Activated CD4-positive, alpha-beta memory T cell treated with anti-CD3 and anti-CD28 coated beads, Interleukin-2, amount 10 ng/mL, durations not matched to agents 7 days and 5 days (primary cell): ENCODE data around the gene SEL1L. TPM values are rescaled to one million over a fixed set of nuclear protein-coding genes. Genes with fewer than 3 reads are reported as not detected.

Experiments
- CTCF ChIA-PET: fragments of 350-600 bp; sonication (Branson Sonifier 250); formaldehyde crosslinking; loops from one replicate; lab custom pipeline; 2021; ENCODE audit warnings: antibody characterized with exemption, inconsistent platforms; lab: Charles Lee
- POLR2A ChIA-PET: fragments of 350-600 bp; sonication (Branson Sonifier 250); formaldehyde crosslinking; loops from one replicate; lab custom pipeline; 2021; ENCODE audit warnings: antibody characterized with exemption; lab: Charles Lee
- DNase-seq: peaks from one replicate; pipeline ENCODE4 v3.0.0-alpha.2; 2020
- H3K27ac Mint-ChIP-seq: one replicate; pipeline ENCODE4 v1.8.0; 2021; ENCODE audit warnings: mild to moderate bottlenecking, mixed read lengths
- H3K27me3 Mint-ChIP-seq: one replicate; pipeline ENCODE4 v1.8.0; 2021; ENCODE audit warnings: mixed read lengths
- H3K36me3 Mint-ChIP-seq: one replicate; pipeline ENCODE4 v1.8.0; 2021; ENCODE audit warnings: low read depth, mixed read lengths
- H3K4me1 Mint-ChIP-seq: one replicate; pipeline ENCODE4 v1.8.0; 2021; ENCODE audit warnings: mixed read lengths
- H3K4me3 Mint-ChIP-seq: one replicate; pipeline ENCODE4 v1.8.0; 2021; ENCODE audit warnings: mild to moderate bottlenecking, mixed read lengths
- H3K9me3 Mint-ChIP-seq: one replicate; pipeline ENCODE4 v1.8.0; 2021; ENCODE audit warnings: mixed read lengths
- total RNA-seq, 2 experiments: library from RNA; stranded (reverse); gene quantifications; one replicate each; pipeline ENCODE4 v1.2.3, GENCODE V29; 2021

The SEL1L gene
- total RNA-seq, 2 experiments from 2014 or later = 65.9 to 67.6 TPM

DNA sequence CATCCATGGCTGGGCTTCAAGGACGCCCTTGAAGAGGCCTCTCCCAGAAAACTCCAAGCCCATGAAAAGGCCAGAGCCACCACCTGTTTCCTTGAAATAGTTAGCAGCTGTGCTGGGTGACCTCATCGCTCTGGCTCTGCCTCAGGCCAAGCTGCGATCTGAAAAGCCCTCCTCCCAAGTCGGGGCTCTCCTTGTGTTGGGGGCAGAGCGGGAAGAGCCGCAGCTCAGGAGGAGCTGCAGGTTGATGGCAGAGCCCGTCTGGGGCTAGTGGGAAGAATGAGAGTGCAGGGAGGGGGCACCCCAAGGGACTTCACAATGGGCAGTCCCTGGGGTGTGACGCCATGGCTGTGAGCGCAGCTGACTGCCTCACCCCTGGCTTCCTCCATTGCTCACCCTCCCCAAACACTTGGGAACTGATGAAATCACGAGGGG is 83.5 kb downstream of the SEL1L start:
- peaks cover 17% of the 10 kb centered on the region for H3K27me3 Mint-ChIP-seq
- H3K4me3 Mint-ChIP-seq = no peak overlapping the region
- ChIA-PET POLR2A (no interaction called here), CTCF (interaction anchor here (2.0 to 9.7 kb wide), 2 partner anchors 14 to 181 kb away, joined by 7 to 118 read pairs; no protein-coding TSS in a partner anchor)
- no peak for DNase-seq
- no peaks in the 10 kb centered on the region for H3K36me3 Mint-ChIP-seq
- peaks cover 5% of the 10 kb centered on the region for H3K4me1 Mint-ChIP-seq
- H3K27ac Mint-ChIP-seq = no peak overlapping the region
- no peaks in the 10 kb centered on the region for H3K9me3 Mint-ChIP-seq

DNA sequence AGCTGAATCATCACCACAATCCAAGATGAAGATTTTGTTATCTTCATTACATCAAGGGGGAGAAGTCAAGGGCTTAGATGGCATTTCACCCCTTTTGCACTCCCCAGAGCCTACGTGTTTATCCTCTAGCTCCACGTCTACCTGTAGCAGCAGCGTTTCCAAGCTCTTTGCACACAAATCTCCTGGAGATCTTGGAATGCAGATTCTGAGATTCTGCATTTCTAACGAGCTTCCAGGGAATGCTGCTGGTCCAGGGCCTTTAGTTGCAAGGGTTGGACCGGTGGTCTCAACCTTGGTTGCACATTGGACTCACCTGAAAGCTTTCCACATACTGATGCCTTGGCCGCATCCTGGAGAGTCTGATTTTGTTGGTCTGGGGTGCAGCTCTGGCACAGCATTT is 84.1 kb downstream of the SEL1L start:
- Mint-ChIP-seq H3K27ac (no peak overlapping the region), H3K36me3 (no peaks in the 10 kb centered on the region), H3K9me3 (no peaks in the 10 kb centered on the region), H3K4me1 (peaks cover 5% of the 10 kb centered on the region), H3K27me3 (peaks cover 19% of the 10 kb centered on the region), H3K4me3 (no peak overlapping the region)
- no peak for DNase-seq
- CTCF ChIA-PET = interaction anchor here (2.0 to 9.7 kb wide), 2 partner anchors 15 to 181 kb away, joined by 7 to 118 read pairs; no protein-coding TSS in a partner anchor
- POLR2A ChIA-PET = no interaction called here

DNA sequence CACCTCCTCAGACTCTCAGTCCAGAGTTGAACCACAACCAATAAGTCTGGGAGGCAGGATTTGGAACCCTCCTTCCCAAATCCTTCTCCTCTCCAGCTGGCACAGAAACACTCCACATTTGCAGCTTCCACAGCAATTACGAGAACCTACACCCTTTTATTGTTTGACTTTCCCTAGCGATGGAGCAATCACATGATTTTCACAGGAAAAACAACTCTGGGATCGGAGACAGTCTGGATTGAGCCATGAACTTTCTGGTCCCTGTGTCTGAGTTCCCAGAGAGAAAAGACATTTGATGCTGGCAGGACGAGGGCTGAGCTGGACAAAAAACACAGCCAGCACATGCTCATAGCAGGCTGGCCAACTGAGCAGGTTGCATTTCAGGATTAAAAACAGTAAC is 84.5 kb downstream of the SEL1L start:
- CTCF ChIA-PET = interaction anchor here (2.0 kb wide), 1 partner anchor 15 kb away, joined by 7 read pairs; no protein-coding TSS in a partner anchor
- H3K4me1 Mint-ChIP-seq = peaks cover 5% of the 10 kb centered on the region
- no peak overlapping the region for H3K4me3 Mint-ChIP-seq
- no peaks in the 10 kb centered on the region for H3K9me3 Mint-ChIP-seq
- POLR2A ChIA-PET = no interaction called here
- no peak overlapping the region for H3K27ac Mint-ChIP-seq
- no peaks in the 10 kb centered on the region for H3K36me3 Mint-ChIP-seq
- DNase-seq = no peak
- H3K27me3 Mint-ChIP-seq = peaks cover 22% of the 10 kb centered on the region

DNA sequence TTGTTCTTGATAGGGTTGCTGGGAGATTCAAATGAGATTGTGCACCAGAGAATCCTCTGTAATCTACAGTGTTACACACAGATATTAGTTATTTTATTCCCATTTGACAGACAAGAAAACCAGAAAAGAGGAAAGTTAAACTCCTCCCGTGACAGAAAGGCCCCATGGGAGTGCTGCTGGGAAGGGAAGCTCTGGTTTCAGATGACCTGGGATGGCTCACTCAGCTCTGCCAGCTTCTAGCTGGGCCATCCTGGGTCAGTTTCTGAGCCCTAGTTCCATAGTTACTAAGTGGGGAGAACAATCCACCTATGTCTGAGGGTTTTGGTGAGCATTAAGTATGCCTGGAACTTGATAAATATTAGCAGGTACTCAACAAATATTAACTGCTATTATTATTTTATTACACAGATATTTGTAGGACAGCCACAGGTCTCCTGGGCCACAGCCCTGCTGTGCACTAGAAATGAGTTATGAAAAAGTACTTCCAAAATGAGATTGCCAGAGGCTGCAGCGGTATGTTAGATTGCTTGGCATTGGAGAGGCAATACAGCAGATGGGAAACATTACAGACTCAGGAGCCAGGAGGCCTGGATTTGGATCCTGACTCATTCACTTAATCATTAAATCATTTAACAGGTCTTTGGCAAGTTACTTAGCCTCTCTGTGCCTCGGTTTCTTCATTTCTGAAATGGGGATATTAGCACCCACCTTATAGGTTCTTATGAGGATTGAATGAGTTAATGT is 86.5 kb downstream of the SEL1L start:
- Mint-ChIP-seq H3K27me3 (peaks cover 35% of the 10 kb centered on the region), H3K4me3 (no peak overlapping the region), H3K4me1 (no peaks in the 10 kb centered on the region), H3K36me3 (no peaks in the 10 kb centered on the region), H3K27ac (no peak overlapping the region), H3K9me3 (no peaks in the 10 kb centered on the region)
- DNase-seq = no peak
- CTCF ChIA-PET = interaction anchor here (0.6 to 1.4 kb wide), 2 partner anchors 23 to 178 kb away, joined by 3 to 5 read pairs; no protein-coding TSS in a partner anchor
- POLR2A ChIA-PET = no interaction called here

DNA sequence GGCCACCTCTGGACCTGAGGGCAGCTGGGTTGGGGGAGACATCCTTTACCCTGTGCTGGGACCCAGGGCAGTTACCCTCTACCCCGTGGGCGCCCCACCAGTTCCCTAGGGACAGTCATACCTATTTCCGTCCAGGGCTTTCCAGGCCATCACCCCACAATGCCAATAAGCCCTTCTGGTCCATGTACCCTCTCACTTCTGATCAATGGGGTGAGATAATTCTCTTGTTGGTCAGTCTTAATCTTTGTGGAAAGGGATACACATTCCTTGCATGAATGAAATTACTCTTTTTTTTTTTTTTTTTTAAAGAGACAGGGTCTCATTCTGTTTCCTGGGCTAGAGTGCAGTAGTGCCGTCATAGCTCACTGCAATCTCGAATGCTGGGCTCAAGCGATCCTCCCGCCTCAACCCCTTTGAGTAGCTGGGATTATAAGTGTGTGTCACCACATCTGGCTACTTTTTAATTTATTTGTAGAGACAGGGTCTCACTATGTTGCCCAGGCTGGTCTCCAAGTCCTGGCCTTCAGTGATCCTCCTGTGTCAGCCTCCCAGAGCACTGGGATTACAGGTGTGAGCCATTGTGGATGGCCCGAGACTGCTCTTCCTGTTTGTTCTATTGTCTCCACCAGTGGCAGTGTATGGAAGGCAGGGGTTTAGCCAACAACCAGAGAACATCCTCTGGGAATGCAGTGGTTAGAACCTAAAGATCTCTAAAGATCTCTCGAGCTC is 87.2 kb downstream of the SEL1L start:
- DNase-seq = no peak
- Mint-ChIP-seq H3K36me3 (no peaks in the 10 kb centered on the region), H3K27ac (no peak overlapping the region), H3K4me1 (no peaks in the 10 kb centered on the region), H3K27me3 (peaks cover 39% of the 10 kb centered on the region), H3K4me3 (no peak overlapping the region), H3K9me3 (no peaks in the 10 kb centered on the region)
- CTCF ChIA-PET = interaction anchor here (0.6 to 1.4 kb wide), 2 partner anchors 23 to 178 kb away, joined by 3 to 5 read pairs; no protein-coding TSS in a partner anchor
- POLR2A ChIA-PET = no interaction called here

DNA sequence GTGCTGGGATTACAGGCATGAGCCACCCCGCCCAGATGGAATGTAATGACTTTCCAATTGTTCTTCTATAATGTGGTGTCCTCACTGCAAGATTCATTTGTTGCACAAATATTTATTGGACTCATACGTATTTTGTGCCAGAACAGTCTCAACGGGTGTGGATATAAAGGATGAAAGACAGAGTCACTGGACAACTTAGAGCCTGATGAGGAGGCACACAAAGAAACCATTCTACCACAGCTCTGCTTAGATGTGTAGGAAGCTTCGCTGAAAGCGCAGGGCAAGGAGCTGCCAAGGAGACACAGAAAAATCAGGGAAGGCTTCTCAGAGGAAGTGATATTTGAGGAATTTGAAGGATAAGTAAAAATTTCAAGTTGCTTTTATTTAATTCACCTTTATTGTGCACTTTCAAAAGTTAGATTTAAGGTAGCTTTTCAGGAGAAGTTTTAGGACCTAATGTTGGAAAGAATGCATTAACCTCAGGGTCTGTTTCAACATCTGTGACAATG is 92.0 kb downstream of the SEL1L start:
- H3K9me3 Mint-ChIP-seq = no peaks in the 10 kb centered on the region
- no peak for DNase-seq
- H3K27me3 Mint-ChIP-seq = peaks cover 59% of the 10 kb centered on the region
- H3K27ac Mint-ChIP-seq = no peak overlapping the region
- no peak overlapping the region for H3K4me3 Mint-ChIP-seq
- POLR2A ChIA-PET = no interaction called here
- peaks cover 4% of the 10 kb centered on the region for H3K4me1 Mint-ChIP-seq
- no peaks in the 10 kb centered on the region for H3K36me3 Mint-ChIP-seq
- CTCF ChIA-PET = interaction anchor here (1.0 kb wide), 1 partner anchor 10 kb away, joined by 5 read pairs; no protein-coding TSS in a partner anchor

DNA sequence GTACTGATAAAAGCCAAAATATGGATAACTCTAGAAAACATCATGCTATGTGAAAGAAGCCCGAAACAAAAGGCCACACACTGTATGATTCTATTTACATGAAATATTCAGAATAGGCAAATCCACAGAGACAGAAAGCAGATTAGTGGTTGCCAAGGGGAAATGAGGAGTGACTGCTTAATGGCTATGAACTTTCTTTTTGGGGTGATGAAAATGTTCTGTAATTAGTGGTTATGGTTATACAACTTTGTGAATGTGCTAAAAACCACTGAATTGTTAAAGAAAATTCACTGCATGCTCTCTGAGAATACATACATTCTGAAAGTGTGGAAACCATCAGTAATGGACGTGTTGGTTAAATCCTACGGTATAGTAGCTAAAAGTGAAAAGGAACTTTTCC is 93.6 kb downstream of the SEL1L start:
- Mint-ChIP-seq H3K27ac (no peak overlapping the region), H3K4me3 (no peak overlapping the region), H3K4me1 (peaks cover 10% of the 10 kb centered on the region), H3K27me3 (peaks cover 67% of the 10 kb centered on the region), H3K9me3 (no peaks in the 10 kb centered on the region), H3K36me3 (no peaks in the 10 kb centered on the region)
- no peak for DNase-seq
- CTCF ChIA-PET = interaction anchor here (0.9 kb wide), 1 partner anchor 14 kb away, joined by 4 read pairs; no protein-coding TSS in a partner anchor
- POLR2A ChIA-PET = no interaction called here

DNA sequence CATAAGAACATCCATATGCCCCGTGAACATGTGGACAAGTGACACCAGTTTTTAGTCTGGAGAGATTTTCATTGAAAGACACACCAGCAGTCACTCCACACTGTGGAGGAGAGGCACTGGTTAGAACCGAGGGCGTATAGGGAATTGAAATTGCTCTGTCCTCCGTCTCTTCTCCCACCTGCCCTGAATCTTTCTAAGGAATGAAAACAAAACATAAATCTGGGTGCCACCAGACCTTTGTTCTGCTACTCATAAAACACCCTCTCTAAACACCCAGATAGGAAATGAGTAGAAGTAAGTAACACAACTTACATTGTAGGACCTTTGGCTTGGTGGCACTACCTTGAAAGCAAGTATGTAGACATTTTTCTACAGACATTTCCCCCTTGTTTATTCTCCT is 96.4 kb downstream of the SEL1L start:
- Mint-ChIP-seq H3K4me1 (peaks cover 10% of the 10 kb centered on the region), H3K4me3 (peak overlapping the region; percentile 9), H3K27me3 (peaks cover 77% of the 10 kb centered on the region), H3K36me3 (no peaks in the 10 kb centered on the region), H3K9me3 (no peaks in the 10 kb centered on the region), H3K27ac (no peak overlapping the region)
- CTCF ChIA-PET = interaction anchor here (0.6 to 1.6 kb wide), 2 partner anchors 9 to 16 kb away, joined by 3 to 4 read pairs; no protein-coding TSS in a partner anchor
- POLR2A ChIA-PET = no interaction called here
- no peak for DNase-seq

DNA sequence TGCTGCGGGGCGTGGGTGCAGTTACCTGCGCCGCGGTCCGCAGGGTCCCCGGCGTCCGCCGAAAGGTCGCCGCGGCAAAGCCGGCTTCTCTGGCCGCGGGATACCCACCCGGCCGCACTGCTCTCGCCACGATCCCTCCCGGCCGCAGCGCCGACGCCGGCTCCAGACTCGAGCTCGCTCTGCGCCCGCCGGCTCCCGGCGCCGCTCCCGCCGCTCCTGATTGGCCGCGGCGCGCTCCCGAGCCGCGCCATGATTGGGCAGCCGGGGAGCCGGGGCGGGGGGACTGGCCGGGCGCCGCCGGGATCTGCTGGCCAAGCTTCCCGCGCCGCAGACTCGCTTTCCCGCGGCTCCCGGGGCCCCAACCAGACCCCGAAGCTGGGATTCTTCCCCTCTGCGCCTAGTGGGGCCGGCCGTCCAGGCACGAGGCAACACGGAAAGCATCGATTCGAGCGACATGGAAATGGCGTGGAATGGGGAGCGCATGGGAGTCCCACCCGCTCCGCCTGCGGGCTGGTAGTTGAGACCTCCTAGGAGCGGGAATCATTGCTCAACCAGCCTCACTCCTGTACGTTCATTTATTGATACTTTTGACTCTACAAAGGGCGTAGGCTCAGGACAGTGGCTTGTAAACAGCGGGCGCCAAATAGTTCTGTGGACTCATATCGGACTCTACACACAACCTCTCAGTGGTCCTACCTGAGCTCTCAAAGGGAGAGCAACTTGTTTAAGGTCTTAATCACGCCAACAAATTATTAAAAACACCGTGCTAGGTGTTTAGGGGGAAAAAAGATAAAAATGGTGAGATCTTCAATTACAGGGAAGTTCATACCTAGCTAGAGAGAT is 97.1 kb downstream of the SEL1L start:
- Mint-ChIP-seq H3K9me3 (no peaks in the 10 kb centered on the region), H3K4me3 (peak overlapping the region; percentile 62), H3K4me1 (peaks cover 10% of the 10 kb centered on the region), H3K27me3 (peaks cover 77% of the 10 kb centered on the region), H3K27ac (no peak overlapping the region), H3K36me3 (no peaks in the 10 kb centered on the region)
- DNase-seq = peak; percentile 37
- CTCF ChIA-PET = interaction anchor here (1.6 kb wide), 1 partner anchor 16 kb away, joined by 4 read pairs; no protein-coding TSS in a partner anchor
- POLR2A ChIA-PET = no interaction called here

DNA sequence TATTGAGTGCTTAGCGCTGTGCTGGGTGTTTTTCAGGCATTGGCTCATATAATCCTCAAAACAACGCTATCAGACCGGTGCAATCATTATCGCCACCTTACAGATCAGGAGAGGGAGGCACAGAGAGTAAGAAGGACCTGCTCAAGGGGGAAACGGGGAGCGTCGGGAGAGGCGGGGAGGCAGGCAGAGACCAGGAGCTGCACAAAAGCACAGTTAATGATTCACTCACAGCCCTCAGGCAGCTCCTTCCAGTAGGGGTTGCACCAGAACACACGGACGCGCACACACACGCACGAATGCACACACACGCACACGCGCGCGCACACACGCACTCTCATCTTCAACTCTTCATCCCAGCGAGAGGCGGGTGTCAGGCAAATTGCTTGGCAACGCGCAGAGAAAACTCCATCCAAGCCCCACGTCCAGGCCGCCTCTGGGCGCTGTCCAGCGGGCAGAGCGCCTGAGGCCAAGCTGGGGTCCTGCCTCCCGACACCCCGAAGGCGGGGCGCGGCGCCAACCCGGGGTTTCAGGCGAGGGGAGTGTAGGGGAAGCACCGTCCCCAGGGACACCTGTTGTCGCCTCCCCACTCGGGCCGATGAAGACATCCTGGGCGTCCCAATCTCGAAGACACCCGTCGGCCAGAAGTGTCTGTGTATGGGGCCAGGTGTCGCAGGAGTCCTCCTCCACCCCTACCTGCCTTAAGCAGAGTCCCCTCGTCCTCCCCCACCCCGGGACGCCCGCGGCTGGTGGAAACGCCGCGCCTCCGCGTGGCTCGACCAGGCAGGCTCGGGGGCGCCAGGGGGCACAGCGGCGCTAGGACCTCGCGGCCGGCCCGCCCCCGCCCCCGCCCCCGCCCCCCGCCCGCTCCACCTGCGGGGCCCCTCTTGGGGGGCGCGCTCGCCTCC is 98.0 kb downstream of the SEL1L start:
- DNase-seq = peak; percentile 18
- no peaks in the 10 kb centered on the region for H3K9me3 Mint-ChIP-seq
- H3K36me3 Mint-ChIP-seq = no peaks in the 10 kb centered on the region
- H3K4me3 Mint-ChIP-seq = peak overlapping the region; percentile 52
- no peak overlapping the region for H3K27ac Mint-ChIP-seq
- H3K27me3 Mint-ChIP-seq = peaks cover 70% of the 10 kb centered on the region
- peaks cover 10% of the 10 kb centered on the region for H3K4me1 Mint-ChIP-seq
- POLR2A ChIA-PET = no interaction called here
- CTCF ChIA-PET = interaction anchor here (1.1 kb wide), 1 partner anchor 18 kb away, joined by 3 read pairs; no protein-coding TSS in a partner anchor

DNA sequence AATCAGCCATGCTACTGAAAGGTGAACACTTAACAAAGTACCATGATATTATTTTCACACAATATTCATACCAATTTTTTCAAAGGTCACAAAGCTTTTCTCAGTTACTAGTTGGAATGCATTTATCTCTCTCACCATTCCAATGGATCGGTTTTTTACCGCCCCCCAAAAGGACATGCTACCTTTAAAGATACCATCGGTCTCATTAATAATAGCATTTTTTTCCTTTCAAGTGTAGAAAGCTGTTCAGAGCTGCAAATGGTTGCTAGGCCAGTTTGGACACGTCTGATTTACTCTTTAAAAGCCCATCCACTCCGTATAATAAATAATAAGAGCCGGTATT is 98.6 kb downstream of the SEL1L start:
- no peak overlapping the region for H3K27ac Mint-ChIP-seq
- peaks cover 66% of the 10 kb centered on the region for H3K27me3 Mint-ChIP-seq
- H3K4me1 Mint-ChIP-seq = peaks cover 10% of the 10 kb centered on the region
- ChIA-PET POLR2A (no interaction called here), CTCF (interaction anchor here (1.1 kb wide), 1 partner anchor 18 kb away, joined by 3 read pairs; no protein-coding TSS in a partner anchor)
- peak overlapping the region; percentile 52 for H3K4me3 Mint-ChIP-seq
- no peaks in the 10 kb centered on the region for H3K36me3 Mint-ChIP-seq
- DNase-seq = no peak
- no peaks in the 10 kb centered on the region for H3K9me3 Mint-ChIP-seq
